Astrocyte of the spinal cord (primary cell): ENCODE data around the gene CPA2.
A peak's percentile ranks its signal among the peaks of the same experiment; 100 is the strongest.

ENCODE experiments used
- DNase-seq: peaks from one replicate; pipeline ENCODE4 v3.0.0; 2011; ENCODE audit warnings: low read depth, low spot score
- H3K4me3 ChIP-seq: 2 replicates; pipeline ENCODE4 v1.5.1; 2011; ENCODE audit warnings: low read depth, mild to moderate bottlenecking, low read length, moderate library complexity
- CTCF ChIP-seq: IDR thresholded peaks from 2 replicates; pipeline ENCODE4 v1.5.1; 2012; ENCODE audit warnings: low read depth, mild to moderate bottlenecking, low read length, inconsistent platforms
- in situ Hi-C: cut with HindIII; loops from 2 replicates; pipeline ENCODE4 v1.10.0; 2017; ENCODE audit warnings: low sequenced_read_pairs

The CPA2 gene

GRCh38 chr7:130256704-130257103, 10.0 kb upstream of the CPA2 start:
- no peak overlapping the region for H3K4me3 ChIP-seq
- no peak for TF ChIP-seq CTCF
- DNase-seq: no peak
- in situ Hi-C loops: no loop called here

GRCh38 chr7:130258494-130259078, 8.1 kb upstream of the CPA2 start:
- peak; percentile 34 for DNase-seq
- in situ Hi-C loops: no loop called here
- no peak overlapping the region for H3K4me3 ChIP-seq
- no peak for TF ChIP-seq CTCF

GRCh38 chr7:130262448-130262847, 4.2 kb upstream of the CPA2 start:
- no peak for TF ChIP-seq CTCF
- H3K4me3 ChIP-seq: no peak overlapping the region
- no peak for DNase-seq
- in situ Hi-C loops: no loop called here

GRCh38 chr7:130263130-130263529, 3.5 kb upstream of the CPA2 start:
- DNase-seq: no peak
- H3K4me3 ChIP-seq: no peak overlapping the region
- TF ChIP-seq CTCF: no peak
- in situ Hi-C loops: no loop called here

GRCh38 chr7:130266961-130267321, 278 bp downstream of the CPA2 start:
- no peak for DNase-seq
- H3K4me3 ChIP-seq: no peak overlapping the region
- no peak for TF ChIP-seq CTCF
- in situ Hi-C loops: no loop called here

GRCh38 chr7:130268463-130269317, 2.0 kb downstream of the CPA2 start:
- no peak for TF ChIP-seq CTCF
- no peak for DNase-seq
- H3K4me3 ChIP-seq: no peak overlapping the region
- in situ Hi-C loops: no loop called here
